ENCODE data around the gene CAMK2D. TPM values are rescaled to one million over a fixed set of nuclear protein-coding genes. Genes with fewer than 3 reads are reported as not detected.

The CAMK2D gene
- total RNA-seq, 6 donors from 2014 or later = 41.0 to 75.8 (median 51.9) TPM

DNA sequence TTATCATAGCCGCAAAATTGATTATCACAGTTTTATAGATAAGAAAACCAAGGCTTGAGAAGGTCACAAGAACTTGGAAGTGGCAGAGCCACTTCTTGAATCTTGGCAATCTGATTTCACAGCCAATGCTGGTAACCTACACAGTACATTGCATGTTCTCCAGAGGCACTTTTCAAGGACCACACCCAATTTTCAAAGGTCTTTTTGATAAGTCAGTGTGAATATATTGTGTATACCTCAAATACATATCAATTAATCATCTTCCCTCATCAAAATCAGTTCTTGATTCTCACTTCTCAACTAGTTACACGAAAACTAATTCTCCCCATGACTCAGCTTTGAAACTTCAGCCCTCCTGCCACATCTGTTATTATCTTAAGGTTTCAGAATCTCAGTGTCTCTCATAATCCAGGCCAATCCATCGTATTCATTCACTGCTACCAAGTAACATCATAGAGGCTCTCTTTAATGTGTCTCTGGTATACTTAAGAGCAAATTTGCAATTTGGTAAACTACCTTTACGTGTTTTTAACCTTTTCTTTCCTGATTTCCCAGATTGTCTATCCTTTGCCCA lies 16.8 kb downstream of the CAMK2D start:
- WGBS, 2 donors = 93 to 95% methylated on average over 4 of the region's 4 CpGs
- TF ChIP-seq, protein P1, sequence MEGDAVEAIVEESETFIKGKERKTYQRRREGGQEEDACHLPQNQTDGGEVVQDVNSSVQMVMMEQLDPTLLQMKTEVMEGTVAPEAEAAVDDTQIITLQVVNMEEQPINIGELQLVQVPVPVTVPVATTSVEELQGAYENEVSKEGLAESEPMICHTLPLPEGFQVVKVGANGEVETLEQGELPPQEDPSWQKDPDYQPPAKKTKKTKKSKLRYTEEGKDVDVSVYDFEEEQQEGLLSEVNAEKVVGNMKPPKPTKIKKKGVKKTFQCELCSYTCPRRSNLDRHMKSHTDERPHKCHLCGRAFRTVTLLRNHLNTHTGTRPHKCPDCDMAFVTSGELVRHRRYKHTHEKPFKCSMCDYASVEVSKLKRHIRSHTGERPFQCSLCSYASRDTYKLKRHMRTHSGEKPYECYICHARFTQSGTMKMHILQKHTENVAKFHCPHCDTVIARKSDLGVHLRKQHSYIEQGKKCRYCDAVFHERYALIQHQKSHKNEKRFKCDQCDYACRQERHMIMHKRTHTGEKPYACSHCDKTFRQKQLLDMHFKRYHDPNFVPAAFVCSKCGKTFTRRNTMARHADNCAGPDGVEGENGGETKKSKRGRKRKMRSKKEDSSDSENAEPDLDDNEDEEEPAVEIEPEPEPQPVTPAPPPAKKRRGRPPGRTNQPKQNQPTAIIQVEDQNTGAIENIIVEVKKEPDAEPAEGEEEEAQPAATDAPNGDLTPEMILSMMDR (IDR thresholded peaks at IDR 0.05) = no peak
- TF ChIP-seq POLR2A (IDR thresholded peaks at IDR 0.05) = no peak

DNA sequence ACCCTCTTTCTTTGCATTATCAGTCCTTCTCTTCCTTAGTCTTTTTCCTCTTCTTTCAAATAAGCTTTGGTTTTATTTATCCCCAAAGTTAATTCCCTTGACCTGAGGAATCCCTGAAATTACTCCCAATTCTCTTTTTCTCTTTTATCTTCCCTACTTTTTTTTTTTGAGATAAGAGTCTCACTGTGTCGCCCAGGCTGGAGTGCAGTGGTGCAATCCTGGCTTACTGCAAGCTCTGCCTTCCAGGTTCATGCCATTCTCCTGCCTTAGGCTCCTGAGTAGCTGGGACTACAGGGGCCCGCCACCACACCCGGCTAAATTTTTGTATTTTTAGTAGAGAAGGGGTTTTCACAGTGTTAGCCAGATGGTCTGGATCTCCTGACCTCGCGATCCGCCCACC lies 17.8 kb downstream of the CAMK2D start:
- Histone ChIP-seq H3K36me3 (no peaks in the 10 kb centered on the region), H3K27me3 (no peaks in the 10 kb centered on the region), H3K4me1 (peaks cover 0 to 6% (median 5%) of the 10 kb centered on the region in 4 donors), H3K4me3 (no peak overlapping the region), H3K27ac (no peak overlapping the region), H3K9me3 (no peaks in the 10 kb centered on the region)
- WGBS, 2 donors = 82 to 94% methylated on average over 6 of the region's 6 CpGs
- no peak for TF ChIP-seq POLR2A (IDR thresholded peaks at IDR 0.05)
- TF ChIP-seq, protein P1 (IDR thresholded peaks at IDR 0.05) = no peak
- no peak for TF ChIP-seq EP300 (IDR thresholded peaks at IDR 0.05)
- TF ChIP-seq POLR2AphosphoS5 (IDR thresholded peaks at IDR 0.05) = no peak
- DNase-seq (no peak), ATAC-seq (ENCODE audit: low FRiP score in 2 of 2) (no peak)

More for the DNA sequence above, 16.8 kb downstream of the CAMK2D start:
- Histone ChIP-seq H3K27me3 (no peaks in the 10 kb centered on the region), H3K27ac (no peak overlapping the region), H3K36me3 (no peaks in the 10 kb centered on the region), H3K4me1 (peaks cover 0 to 9% (median 2%) of the 10 kb centered on the region in 4 donors), H3K9me3 (no peaks in the 10 kb centered on the region), H3K4me3 (no peak overlapping the region)
- ATAC-seq (ENCODE audit: low FRiP score in 2 of 2) (no peak), DNase-seq (no peak)

DNA sequence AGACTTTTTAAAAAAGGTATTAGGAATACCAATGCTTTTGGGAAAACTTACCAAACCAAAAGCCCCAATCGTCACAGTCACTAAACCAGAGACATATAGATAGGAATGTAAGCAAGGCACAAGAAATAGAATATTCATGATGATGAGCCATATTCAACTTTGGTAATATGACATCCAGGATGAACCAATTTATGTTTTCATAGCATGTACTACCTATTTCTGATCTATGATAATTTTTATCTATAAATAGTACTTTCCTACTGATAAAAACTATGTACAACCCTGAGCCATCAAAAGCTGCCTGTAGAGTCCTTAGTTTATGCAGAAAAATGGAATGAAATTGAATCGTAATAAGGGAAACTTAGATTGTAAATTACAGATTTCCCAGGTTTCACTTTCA lies 18.9 kb downstream of the CAMK2D start:
- no peak for DNase-seq
- no peak overlapping the region for H3K27ac ChIP-seq
- H3K4me1 ChIP-seq = peaks cover 0 to 12% (median 5%) of the 10 kb centered on the region in 4 donors
- H3K4me3 ChIP-seq = no peak overlapping the region
- no peak for ATAC-seq (ENCODE audit: low FRiP score in 2 of 2)
- 81 to 86% methylated on average over 2 of the region's 2 CpGs for WGBS, 2 donors
- H3K27me3 ChIP-seq = no peaks in the 10 kb centered on the region
- H3K9me3 ChIP-seq = no peaks in the 10 kb centered on the region
- TF ChIP-seq POLR2AphosphoS5 (IDR thresholded peaks at IDR 0.05) (no peak), EP300 (IDR thresholded peaks at IDR 0.05) (no peak), POLR2A (IDR thresholded peaks at IDR 0.05) (no peak)
- TF ChIP-seq, protein P1 (IDR thresholded peaks at IDR 0.05) = no peak
- H3K36me3 ChIP-seq = no peaks in the 10 kb centered on the region

DNA sequence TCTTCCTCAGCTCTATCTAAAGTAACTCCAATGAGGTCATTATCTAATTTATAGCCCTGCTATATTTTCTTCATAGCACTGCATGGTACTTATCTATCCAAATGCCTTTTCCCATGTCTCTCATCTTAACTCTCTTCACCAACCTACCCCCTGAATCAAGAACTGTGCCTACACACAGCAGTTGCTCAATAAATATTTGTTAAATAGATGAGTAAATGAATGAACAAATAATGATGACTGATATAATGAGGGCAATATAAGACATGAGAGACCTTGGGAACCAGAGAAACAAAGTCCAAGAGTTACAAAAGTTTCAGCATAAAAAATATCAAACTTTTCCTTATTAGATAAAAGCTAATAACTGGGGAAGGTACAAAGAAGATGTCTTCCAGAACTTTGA lies 19.6 kb downstream of the CAMK2D start:
- H3K4me1 ChIP-seq = peaks cover 0 to 12% (median 5%) of the 10 kb centered on the region in 4 donors
- no peak for DNase-seq
- no peak overlapping the region for H3K27ac ChIP-seq
- H3K36me3 ChIP-seq = no peaks in the 10 kb centered on the region
- no peak for ATAC-seq (ENCODE audit: low FRiP score in 2 of 2)
- no peaks in the 10 kb centered on the region for H3K9me3 ChIP-seq
- TF ChIP-seq POLR2A (IDR thresholded peaks at IDR 0.05) (no peak), EP300 (IDR thresholded peaks at IDR 0.05) (no peak), POLR2AphosphoS5 (IDR thresholded peaks at IDR 0.05) (no peak)
- TF ChIP-seq, protein P1 (IDR thresholded peaks at IDR 0.05) = no peak
- no peak overlapping the region for H3K4me3 ChIP-seq
- H3K27me3 ChIP-seq = no peaks in the 10 kb centered on the region

DNA sequence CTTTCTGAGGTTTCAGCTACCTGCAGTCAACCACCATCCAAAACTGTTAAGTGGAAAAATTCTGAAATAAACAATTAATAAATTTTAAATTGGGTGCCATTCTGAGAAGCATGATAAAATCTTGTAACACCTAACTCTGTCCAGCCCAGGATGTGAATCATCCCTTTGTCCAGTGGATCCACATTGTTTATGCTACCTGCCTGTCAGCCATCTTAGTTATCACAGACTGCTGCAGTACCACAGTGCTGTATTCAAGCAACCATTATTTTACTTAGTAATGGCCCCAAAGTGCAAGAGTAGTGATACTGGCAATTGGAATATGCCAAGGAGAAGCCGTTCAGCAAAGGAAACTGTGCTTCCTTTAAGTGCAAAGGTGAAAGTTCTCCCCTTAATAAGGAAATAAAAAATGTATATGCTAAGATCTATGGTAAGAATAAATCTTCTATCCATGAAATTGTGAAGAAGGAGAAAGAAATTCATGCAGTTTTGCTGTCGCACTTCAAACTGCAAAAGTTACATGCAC lies 20.6 kb downstream of the CAMK2D start:
- 82 to 91% methylated on average over 2 of the region's 2 CpGs for WGBS, 2 donors
- Histone ChIP-seq H3K9me3 (no peaks in the 10 kb centered on the region), H3K4me3 (no peak overlapping the region), H3K27ac (no peak overlapping the region), H3K36me3 (no peaks in the 10 kb centered on the region), H3K4me1 (peaks cover 0 to 12% (median 5%) of the 10 kb centered on the region in 4 donors), H3K27me3 (no peaks in the 10 kb centered on the region)
- ATAC-seq (ENCODE audit: low FRiP score in 2 of 2) (no peak), DNase-seq (no peak)
- TF ChIP-seq, protein P1 (IDR thresholded peaks at IDR 0.05) = no peak
- no peak for TF ChIP-seq EP300 (IDR thresholded peaks at IDR 0.05)
- no peak for TF ChIP-seq POLR2A (IDR thresholded peaks at IDR 0.05)
- no peak for TF ChIP-seq POLR2AphosphoS5 (IDR thresholded peaks at IDR 0.05)
